ENCODE results near the gene PAX8.

GRCh38 chr2:113172721-113173541 lies 105.8 kb downstream of the PAX8 start:
- TF ChIP-seq CTCF (IDR thresholded peaks at IDR 0.05; ENCODE audit: insufficient read depth, low read length, poor library complexity, severe bottlenecking) (no peak), EZH2phosphoT487 (conservative IDR thresholded peaks at IDR 0.05; ENCODE audit: low read length) (no peak)
